Tongue (tissue), 2 donors: ENCODE results near the gene CEP170B. TPM values are rescaled to one million over a fixed set of nuclear protein-coding genes. Genes with fewer than 3 reads are reported as not detected.

ENCODE experiments used
- DNase-seq: peaks from one replicate; pipeline ENCODE4 v3.0.0-alpha.2; 2015
- total RNA-seq: library from RNA; depleted of rRNA; stranded (reverse); fragments of >200 nt; gene quantifications from one replicate; pipeline ENCODE4 v1.2.3, GENCODE V29; 2014

Gene CEP170B
- total RNA-seq, 1 donor from 2014 or later = 5.7 TPM

- no peak for DNase-seq
Observed at GRCh38 chr14:104868060-104868740, 3.1 kb downstream of the CEP170B start.

GRCh38 chr14:104868811-104869572 is 3.9 kb downstream of the CEP170B start:
- no peak for DNase-seq

GRCh38 chr14:104869669-104870367 is 4.8 kb downstream of the CEP170B start:
- DNase-seq = no peak

GRCh38 chr14:104870368-104871144 is 5.5 kb downstream of the CEP170B start:
- no peak for DNase-seq

GRCh38 chr14:104871145-104871655 is 6.1 kb downstream of the CEP170B start:
- no peak for DNase-seq

- no peak for DNase-seq
Observed at GRCh38 chr14:104871656-104872468, 6.8 kb downstream of the CEP170B start.

GRCh38 chr14:104872469-104873341 is 7.6 kb downstream of the CEP170B start:
- peak; percentile 76 for DNase-seq

- DNase-seq = no peak
Observed at GRCh38 chr14:104873380-104874055, 8.4 kb downstream of the CEP170B start.

- DNase-seq = no peak
Observed at GRCh38 chr14:104874110-104874531, 9.1 kb downstream of the CEP170B start.

- no peak for DNase-seq
Observed at GRCh38 chr14:104874571-104875411, 9.7 kb downstream of the CEP170B start.

- DNase-seq = no peak
Observed at GRCh38 chr14:104875412-104875751, 10.3 kb downstream of the CEP170B start.

- DNase-seq = no peak
Observed at GRCh38 chr14:104875811-104876210, 10.7 kb downstream of the CEP170B start.

- no peak for DNase-seq
Observed at GRCh38 chr14:104876251-104876699, 11.2 kb downstream of the CEP170B start.

- DNase-seq = no peak
Observed at GRCh38 chr14:104877066-104877805, 12.2 kb downstream of the CEP170B start.

GRCh38 chr14:104877806-104878550 is 12.9 kb downstream of the CEP170B start:
- no peak for DNase-seq

- DNase-seq = no peak
Observed at GRCh38 chr14:104878582-104878981, 13.5 kb downstream of the CEP170B start.
